Activated CD4-positive, alpha-beta T cell treated with anti-CD3 and anti-CD28 coated beads, Interleukin-2, amount 50 U/mL, for 1 hour (primary cell): ENCODE data around the gene DENND1C.
"Not testable (repeated sequence)": the region's sequence is repeated elsewhere in the genome, so short reads cannot be mapped to it uniquely, and the experiment has no call there.

Experiments
- DNase-seq: peaks from one replicate; pipeline ENCODE4 v3.0.0-alpha.2; 2020

The DENND1C gene

GRCh38 chr19:6452223-6452614 lies 29.4 kb downstream of the DENND1C start:
- DNase-seq = no peak

GRCh38 chr19:6451583-6452222 lies 29.9 kb downstream of the DENND1C start:
- DNase-seq = no peak

GRCh38 chr19:6450166-6450565 lies 31.4 kb downstream of the DENND1C start:
- DNase-seq = no peak

GRCh38 chr19:6448045-6448444 lies 33.5 kb downstream of the DENND1C start:
- no peak for DNase-seq

- no peak for DNase-seq
Observed at GRCh38 chr19:6446452-6446851, 35.1 kb downstream of the DENND1C start.

GRCh38 chr19:6443986-6444385 lies 37.6 kb downstream of the DENND1C start:
- no peak for DNase-seq

- DNase-seq = no peak
Observed at GRCh38 chr19:6442087-6442688, 39.4 kb downstream of the DENND1C start.

- DNase-seq = no peak
Observed at GRCh38 chr19:6440905-6441304, 40.7 kb downstream of the DENND1C start.

- DNase-seq = no peak
Observed at GRCh38 chr19:6439743-6440142, 41.8 kb downstream of the DENND1C start.

GRCh38 chr19:6433663-6434062 lies 47.9 kb downstream of the DENND1C start, which contains the start of gene SLC25A41:
Gene SLC25A41, minus strand, starts transcription at chr19:6433763. Its CDS starts 70 bp downstream, at chr19:6433693.
- DNase-seq = no peak

GRCh38 chr19:6433165-6433564 lies 48.4 kb downstream of the DENND1C start:
- no peak for DNase-seq

GRCh38 chr19:6431891-6432290 lies 49.7 kb downstream of the DENND1C start:
- no peak for DNase-seq

GRCh38 chr19:6429419-6430221 lies 52.0 kb downstream of the DENND1C start:
- no peak for DNase-seq

GRCh38 chr19:6428692-6429418 lies 52.7 kb downstream of the DENND1C start:
- not testable (repeated sequence) for DNase-seq

- DNase-seq = no peak
Observed at GRCh38 chr19:6427131-6427530, 54.5 kb downstream of the DENND1C start.

GRCh38 chr19:6425732-6426620 lies 55.6 kb downstream of the DENND1C start:
- peak; percentile 12 for DNase-seq

- peak; percentile 98 for DNase-seq
Observed at GRCh38 chr19:6424939-6425731, 56.5 kb downstream of the DENND1C start.

- peak; percentile 25 for DNase-seq
Observed at GRCh38 chr19:6424195-6424938, 57.2 kb downstream of the DENND1C start, which contains the start of gene KHSRP. Gene KHSRP, minus strand, starts transcription at chr19:6424811. Its CDS starts 110 bp downstream, at chr19:6424701.

GRCh38 chr19:6423499-6424194 lies 57.9 kb downstream of the DENND1C start:
- peak; percentile 19 for DNase-seq
